22Rv1 (cell line): ENCODE results near the gene CEND1.
"Not testable (repeated sequence)": the region's sequence is repeated elsewhere in the genome, so short reads cannot be mapped to it uniquely, and the experiment has no call there.

Source experiments
- CTCF ChIP-seq: fragments of 450-650 bp; IDR thresholded peaks from 2 replicates; pipeline ENCODE4 v1.5.1; 2017; ENCODE audit warnings: mild to moderate bottlenecking
- ZFX ChIP-seq: fragments of 450-650 bp; IDR thresholded peaks from 2 replicates; pipeline ENCODE4 v1.6.1; 2017; ENCODE audit warnings: antibody characterized with exemption, borderline replicate concordance

GRCh38 chr11:737899-738298, 52.0 kb downstream of the CEND1 start:
- TF ChIP-seq CTCF, ZFX: not testable (repeated sequence)
